ENCODE data around the gene ARHGAP44.
"Not testable (repeated sequence)": the region's sequence is repeated elsewhere in the genome, so short reads cannot be mapped to it uniquely, and the experiment has no call there.

DNA sequence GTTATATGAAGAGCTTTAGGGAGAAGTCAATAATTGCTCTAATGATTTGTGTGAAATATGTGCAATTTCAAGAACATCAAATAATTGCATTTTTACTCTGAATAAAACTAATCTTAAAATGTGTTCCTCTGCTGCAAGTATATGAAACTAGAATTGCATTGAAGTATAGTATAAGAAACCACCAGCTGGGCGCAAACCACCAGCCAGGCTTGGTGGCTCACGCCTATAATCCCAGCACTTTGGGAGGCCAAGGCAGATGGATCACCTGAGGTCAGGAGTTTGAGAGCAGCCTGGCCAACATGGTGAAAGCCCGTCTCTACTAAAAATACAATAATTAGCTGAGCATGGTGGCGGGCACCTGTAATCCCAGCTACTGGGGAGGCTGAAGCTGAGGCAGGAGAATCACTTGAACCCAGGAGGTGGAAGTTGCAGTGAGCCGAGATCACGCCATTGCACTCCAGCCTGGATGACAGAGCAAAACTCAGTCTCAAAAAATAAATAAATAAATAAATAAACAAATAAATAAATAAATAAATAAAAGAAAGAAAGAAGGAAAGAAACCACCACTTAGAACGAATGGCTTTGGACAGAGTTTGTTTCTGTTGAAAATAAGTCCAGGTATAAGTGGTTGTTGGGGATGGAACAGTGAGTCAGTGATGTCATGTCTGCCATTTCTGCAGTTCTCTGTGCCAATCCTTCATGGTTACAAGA, 84.3 kb downstream of the ARHGAP44 start:
- TF ChIP-seq, protein P1, sequence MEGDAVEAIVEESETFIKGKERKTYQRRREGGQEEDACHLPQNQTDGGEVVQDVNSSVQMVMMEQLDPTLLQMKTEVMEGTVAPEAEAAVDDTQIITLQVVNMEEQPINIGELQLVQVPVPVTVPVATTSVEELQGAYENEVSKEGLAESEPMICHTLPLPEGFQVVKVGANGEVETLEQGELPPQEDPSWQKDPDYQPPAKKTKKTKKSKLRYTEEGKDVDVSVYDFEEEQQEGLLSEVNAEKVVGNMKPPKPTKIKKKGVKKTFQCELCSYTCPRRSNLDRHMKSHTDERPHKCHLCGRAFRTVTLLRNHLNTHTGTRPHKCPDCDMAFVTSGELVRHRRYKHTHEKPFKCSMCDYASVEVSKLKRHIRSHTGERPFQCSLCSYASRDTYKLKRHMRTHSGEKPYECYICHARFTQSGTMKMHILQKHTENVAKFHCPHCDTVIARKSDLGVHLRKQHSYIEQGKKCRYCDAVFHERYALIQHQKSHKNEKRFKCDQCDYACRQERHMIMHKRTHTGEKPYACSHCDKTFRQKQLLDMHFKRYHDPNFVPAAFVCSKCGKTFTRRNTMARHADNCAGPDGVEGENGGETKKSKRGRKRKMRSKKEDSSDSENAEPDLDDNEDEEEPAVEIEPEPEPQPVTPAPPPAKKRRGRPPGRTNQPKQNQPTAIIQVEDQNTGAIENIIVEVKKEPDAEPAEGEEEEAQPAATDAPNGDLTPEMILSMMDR (conservative IDR thresholded peaks at IDR 0.05; ENCODE audit: low read depth, low read length) = not testable (repeated sequence)
- not testable (repeated sequence) for TF ChIP-seq EZH2phosphoT487 (IDR thresholded peaks at IDR 0.05; ENCODE audit: borderline replicate concordance, low read length); EZH2 (IDR thresholded peaks at IDR 0.05; ENCODE audit: low read length, unreplicated experiment)
